DMS153 (cell line): ENCODE measurements around the gene CDC42EP4.

ENCODE experiments used
- DNase-seq: peaks from one replicate; lab custom pipeline; 2025; lab: John Stamatoyannopoulos, UW

The CDC42EP4 gene

DNA sequence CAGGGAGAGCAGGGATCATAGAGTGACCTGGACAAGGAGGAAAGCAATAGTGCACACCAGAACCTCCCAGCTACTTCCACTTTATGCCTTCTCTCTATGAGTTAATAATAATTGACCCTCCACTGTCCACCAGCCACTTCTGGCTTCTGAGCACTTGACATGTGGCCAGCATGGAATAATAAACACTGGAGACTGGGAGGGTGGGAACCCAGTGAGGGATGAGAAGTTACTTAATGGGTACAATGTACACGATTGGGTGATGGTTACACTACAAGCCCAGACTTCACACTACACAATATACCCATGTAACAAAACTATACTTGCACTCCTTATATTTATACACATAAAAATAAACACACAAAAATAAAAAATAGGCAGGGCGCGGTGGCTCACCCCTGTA is 11.4 kb downstream of the CDC42EP4 start:
- DNase-seq: no peak

DNA sequence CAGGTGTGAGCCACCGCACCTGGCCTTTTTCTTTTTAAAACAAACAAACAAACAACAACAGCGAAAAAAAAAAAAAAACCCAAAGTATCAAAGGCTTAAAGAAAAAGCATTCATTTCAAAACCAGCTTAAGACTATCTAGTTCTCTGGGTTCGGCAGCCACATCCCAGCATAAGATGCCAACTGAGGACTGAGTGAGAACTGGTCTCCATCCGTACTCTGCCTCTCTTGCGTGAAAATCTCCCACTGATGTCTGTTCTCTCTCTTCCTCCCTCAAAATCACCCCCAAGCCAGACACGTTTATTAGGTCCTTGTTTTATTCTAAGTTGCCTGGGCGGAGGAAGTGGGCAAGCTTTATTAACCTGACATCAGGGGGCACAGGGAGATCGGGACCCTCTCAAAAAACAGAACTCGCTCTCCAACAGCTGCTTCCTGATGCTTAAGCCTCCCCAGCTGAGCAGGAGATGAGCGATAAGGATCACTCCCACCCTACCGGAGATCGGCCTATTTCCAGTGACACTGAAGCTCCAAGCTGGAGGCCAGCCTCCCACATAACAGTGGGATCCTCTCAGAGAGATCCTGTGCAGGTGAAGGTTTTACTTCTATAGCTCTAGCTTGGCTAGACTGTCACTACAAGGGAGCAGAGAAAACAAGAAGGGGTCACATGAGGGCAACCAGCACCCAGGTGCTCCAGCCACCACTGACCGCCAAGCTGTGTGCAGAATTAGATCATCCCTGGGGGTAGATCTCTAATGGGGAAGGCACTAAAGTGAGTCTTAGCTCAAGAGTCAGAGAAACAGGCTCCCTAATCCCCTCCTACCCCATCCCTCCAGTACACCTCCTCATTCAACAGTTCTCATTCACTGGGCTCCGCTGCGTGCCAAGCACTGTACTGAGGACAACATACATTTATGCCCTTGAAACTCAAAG is 13.6 kb downstream of the CDC42EP4 start:
- DNase-seq: no peak

DNA sequence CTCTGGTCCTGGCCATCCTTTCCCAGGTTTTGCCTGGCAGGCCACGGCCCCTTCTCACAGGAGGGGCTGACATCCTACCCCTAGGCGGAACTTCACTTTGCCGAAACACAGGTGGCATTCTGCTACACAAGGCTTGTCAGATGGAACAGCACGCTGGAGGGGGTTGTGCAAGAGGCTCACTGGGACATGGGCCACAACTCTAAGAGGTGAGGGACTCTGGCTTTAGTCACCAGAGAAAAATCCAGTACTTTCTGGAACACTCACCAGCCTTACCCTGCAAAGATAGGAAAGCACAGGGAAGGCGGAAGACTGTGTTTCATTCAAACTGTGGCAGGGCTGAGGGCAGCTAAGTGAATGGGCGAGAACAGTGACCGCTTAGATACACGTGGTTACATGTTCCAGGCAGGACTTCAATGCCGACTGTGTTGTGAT is 18.3 kb downstream of the CDC42EP4 start:
- DNase-seq: no peak

DNA sequence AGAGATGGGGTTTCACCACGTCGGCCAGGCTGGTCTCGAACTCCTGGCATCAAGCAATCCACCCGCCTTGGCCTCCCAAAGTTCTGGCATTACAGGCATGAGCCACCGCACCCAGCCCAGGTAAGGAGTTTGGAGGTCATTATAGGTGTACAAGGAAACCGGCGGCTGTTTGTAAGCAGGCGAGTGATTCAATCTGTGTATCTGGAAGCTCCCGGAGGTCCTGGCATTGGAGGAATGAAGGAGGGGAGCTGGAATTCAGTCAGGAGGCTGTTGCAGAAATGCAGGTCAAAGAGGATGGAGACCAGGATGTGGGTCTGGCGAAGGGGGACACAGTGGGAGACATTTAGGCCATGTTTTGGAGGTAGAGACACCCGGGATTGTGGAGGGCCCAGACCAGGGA is 18.8 kb downstream of the CDC42EP4 start:
- DNase-seq: no peak

DNA sequence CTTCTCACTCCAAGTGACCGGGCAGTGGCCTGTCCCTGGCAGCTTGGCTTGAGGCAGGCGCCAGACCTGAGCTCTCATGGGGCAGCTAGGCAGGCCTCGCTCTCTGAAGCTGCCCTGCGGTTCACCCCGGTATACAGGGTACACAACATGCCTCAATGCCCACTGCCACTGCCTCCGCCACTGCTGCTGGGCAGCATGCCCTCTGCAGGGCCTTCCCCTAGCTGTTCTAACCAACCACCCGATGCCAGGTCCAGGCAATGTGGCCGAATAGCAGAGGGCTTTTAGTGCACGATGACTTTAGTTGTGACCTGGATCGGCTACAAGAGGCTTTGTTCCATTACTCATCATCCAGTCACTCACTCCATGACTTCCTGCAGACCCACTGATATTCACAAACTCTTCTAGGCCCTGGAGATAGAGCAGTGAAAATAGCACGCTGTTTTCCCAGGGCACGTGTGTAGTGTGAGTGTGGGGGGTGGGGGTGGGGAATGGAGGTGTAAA is 19.7 kb downstream of the CDC42EP4 start:
- no peak for DNase-seq

DNA sequence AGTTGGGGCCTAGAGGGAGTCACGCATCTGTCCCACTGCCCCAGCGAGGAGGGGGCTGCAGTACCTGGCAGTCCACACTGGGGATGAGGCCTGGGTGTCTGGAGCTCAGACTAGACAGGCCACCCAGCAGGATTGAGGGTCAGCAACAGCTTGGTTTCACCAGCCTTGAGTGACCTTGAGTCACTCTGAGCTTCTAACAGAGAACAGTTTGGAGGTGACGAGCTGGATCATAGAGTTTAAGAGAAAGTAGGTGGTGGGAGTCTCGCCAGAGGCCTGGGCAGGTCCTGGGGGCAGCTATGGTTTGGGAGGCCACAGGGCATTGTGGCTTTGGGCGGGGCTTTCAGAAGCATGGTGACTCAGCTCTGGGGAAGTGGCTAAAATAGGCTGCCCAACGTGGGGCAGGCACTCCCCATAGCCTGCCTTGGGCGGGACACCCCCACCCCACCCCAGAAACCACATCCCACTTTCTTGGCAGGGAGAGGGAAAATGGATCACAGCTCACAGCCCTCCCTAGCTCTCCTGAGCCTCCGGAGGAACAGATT is 20.5 kb downstream of the CDC42EP4 start:
- DNase-seq: no peak

DNA sequence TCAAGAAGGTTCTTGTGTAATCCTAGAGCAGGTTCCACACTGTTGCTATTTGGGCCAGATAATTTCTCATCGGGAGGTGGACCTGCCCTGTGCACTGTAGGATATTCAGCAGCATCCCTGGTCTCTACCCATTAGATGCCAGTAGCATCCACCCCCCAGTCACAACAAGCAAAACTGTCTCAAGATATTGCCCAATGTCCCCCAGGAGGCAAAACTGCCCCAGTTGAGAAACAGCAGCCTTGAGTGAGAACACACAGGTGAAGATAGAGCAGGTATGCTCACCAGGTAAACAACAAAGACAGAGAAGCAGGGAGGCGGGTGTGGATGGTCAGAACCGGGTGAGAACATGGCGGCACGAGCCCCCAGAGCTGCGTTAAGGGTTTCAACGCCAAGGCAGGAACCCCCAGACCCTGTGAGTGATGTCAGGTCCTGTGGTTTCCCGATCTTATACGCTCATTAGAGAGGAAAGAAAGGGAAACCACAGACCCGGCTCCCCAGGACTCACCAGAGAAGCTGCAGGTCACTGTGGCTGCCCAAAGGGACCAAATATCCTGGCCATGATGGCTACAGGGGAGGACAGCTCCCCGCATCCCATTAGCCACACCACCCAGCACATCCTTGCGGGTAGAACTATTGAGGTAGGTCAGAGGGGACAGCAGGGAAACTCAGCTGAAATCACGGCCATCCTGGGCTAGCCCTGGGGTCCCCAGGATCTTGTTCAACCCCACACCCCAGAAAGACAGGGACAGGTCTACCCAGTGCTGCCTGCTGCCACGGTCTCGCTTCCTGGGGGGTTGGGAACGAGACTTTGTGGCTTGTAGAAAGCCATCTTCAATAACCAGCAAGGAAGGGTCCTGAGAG is 21.2 kb downstream of the CDC42EP4 start:
- no peak for DNase-seq

DNA sequence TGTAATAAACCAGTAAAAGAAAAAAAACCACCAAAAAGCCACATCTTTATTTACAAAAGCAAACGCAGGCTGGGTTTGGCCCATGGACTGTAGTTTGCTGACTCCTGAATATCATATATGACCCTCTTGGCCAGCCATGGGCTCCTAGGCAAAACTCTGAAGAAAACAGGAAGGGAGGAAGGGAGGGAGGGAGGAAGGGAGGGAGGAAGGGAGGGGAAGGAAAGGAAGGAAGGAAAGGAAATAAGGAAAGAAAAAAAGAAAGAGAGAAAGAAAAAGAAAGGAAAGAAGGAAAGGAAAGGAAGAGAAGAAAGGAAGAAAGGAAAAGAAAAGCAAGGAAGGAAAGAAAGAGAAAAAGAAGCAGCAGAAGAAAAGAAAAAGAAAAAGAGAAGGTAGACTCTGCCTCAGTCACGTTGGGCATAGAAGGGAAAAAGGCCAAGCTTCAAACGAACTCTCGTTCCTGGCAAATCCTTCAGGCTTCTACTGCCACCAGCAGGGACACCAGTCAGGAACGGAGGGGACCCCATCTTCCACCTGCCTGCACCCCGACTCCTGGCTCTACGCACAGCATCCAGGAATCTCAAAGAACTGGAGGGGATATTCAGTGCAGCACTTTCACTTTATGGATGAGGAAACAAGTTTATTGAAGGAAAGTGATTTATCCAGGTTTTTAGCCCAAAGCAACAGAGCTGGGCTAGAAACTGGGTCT is 22.1 kb downstream of the CDC42EP4 start:
- no peak for DNase-seq

DNA sequence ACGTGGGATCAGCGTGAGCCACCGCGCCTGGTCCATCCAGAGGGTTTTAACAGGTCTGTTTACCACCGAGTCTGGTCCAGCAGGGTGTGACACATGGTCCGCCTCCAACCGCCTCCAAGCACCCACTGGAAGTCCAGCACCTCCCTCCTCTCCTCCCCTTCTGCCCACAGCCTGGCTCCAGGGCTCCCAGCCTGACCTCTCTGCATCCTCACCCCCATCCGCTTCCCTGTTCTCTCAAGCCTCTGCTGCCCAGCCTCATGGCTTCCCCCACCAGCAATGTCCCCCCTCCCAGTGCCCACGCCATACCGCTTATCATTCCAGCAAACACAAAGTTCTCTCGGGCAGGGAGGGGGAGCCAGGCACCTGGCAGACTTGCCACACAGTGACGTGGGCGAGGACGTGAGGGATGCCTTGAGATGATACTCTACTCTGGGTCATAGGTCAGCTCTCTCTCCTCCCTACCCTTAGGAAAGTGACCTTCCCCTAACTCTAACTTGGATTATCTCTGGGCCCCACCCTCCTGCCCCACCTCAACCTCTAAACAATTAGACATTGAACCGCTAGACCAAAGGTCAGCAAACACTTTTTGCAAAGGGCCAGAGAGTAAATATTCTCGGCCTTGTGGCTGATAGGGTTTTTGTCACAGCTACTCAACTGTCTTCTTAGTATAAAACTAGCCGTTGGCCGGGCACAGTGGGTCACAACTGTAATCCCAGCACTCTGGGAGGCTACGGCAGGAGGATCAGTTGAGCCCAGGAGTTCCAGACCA is 23.1 kb downstream of the CDC42EP4 start:
- no peak for DNase-seq

DNA sequence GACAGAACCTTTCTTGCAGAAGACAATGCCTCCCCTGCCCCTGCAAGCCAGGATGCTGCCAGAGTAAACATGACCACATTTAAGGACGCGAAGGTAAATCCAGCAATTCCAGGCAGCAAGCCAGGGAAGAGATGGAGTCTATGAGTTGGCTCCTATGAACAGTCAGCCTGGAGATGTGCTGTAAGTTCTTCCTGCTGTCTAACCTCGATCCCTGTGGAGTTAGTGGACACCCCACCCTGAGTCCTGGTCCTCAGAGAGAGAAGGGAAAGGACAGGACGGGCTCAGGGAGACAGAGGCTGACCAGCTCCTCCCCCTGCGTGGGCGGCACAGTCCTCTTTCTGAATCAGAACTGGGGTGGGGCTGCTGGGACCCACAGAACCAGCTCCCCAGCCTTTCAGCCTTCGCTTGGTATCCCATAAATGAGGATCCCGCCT is 24.9 kb downstream of the CDC42EP4 start:
- DNase-seq: no peak

DNA sequence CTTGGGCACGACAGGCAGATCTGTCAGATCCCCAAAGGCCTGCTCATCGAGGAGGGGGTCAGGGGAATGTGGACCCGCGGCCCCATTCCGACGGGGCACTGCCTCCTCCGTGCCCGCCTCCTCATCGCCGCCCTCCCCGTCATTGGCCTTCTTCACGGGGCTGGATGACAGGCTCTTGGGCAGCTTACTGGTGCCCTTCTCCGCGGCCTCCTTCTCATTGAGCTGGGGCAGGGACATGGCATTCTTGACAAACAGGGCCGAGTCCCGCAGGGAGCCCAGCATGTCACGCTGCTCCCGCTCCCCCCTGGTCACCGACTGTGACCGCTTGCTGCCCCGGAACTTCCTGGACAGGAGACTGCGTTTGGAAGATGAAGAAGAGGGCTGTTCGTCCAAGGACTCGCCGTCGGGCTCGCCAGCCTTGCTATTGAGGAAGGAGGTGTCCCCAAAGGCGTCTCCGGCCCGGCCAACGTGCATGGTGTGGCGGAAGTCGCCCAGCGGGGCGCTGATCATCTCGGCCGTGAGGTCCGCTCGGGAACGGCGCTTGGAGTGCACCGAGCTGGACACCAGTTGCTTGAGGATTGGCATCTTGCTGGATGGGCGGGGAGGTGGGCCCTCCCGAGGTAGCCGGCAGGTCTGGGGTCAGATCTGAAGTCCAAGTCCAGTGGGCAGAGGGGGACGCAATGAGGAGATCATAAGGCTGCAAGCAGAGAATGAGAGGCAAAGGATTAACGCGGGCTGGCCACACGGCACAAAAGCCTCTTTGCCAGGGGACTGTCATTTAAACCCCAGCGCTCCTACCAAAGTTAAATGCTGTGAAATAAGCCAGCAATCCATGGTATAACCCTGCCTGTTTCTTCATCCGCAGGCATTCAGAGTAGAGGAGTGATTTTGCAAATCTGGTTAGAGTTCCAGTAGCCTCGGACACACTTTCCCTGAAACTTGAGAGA is 25.6 kb downstream of the CDC42EP4 start:
- no peak for DNase-seq

DNA sequence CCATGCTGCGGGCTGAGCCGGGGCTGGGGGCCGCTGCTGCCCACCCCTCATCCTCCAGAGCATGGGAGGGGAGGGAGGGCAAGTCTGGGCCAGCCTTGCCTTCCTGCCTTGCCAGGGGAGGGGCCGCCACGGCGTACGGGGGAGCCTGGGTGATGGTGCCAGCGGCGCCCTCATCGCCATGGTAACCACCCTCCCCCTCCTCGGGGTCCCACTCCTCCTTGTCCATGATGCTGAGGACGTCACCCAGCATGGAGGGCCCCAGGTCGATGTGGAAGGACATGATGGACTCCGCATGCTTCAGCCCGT is 26.2 kb downstream of the CDC42EP4 start:
- DNase-seq: no peak

DNA sequence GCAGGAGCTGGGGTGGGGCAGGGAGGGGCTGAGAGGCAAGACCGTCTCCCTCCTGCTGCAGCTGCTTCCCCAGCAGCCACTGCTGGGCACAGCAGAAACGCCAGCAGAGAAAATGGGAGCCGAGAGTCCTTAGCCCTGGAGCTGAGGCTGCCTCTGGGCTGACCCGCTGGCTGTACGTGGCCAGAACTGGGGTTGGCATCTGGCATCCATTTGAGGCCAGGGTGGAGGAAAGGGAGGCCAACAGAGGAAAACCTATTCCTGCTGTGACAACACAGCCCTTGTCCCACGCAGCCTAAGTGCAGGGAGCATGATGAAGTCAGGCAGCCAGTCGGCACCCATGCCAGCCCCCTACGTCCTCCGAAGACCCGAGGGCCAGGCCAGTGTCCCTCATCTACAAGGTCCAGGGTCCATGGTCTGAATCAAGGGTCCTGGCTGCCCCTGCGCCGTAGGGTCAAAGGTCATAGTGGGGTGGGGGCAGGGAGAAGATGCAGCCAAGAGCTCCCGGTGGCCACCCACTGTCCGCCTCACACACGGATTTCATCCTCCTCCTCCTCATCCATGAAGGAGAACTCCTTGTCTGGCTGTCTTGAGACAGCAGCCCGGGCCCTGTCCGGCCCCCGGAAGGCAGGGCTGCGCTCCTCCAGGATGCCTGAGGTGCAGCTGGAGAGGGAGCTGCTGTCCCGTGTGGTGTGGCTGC is 26.7 kb downstream of the CDC42EP4 start:
- DNase-seq: no peak

DNA sequence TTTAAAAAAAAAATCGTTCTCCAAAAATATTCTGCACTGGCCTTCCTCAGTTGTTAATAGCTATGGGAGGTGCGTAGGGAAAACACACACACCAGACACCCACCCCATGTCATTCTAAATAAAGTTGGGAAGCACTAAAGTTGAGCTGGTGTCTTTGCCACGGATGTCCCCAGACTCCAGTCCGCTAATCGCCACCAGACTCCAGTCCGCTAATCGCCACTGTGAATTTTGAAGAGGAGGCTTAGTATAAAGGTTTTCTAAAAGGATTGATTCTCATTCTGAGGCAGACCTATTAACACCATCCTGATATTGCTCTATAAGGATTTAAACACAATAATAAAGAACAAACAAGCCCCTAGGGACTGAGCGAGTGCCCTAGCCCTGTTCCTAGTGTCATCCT is 27.4 kb downstream of the CDC42EP4 start:
- DNase-seq: no peak

DNA sequence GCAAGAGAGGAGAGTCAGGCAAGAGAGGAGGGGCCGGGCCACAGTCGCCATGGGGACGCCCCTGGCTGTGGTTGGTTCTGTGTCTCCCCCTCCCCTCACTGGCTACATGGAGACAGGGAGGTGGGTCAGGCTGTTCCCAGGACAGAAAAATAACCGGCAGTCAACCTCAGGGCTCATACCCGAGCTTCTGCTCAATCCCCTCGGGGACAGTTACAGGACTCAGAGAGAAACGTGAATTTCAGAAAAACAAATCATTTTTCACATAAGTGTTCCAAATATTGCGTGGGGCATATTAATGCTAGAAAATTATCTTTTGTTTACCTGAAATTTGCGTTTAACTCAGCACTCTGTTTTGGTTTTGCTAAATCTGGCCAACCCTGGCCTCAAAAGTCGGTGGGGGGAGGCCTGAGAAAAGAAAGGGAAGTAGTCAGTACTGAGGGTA is 27.9 kb downstream of the CDC42EP4 start:
- DNase-seq: no peak

DNA sequence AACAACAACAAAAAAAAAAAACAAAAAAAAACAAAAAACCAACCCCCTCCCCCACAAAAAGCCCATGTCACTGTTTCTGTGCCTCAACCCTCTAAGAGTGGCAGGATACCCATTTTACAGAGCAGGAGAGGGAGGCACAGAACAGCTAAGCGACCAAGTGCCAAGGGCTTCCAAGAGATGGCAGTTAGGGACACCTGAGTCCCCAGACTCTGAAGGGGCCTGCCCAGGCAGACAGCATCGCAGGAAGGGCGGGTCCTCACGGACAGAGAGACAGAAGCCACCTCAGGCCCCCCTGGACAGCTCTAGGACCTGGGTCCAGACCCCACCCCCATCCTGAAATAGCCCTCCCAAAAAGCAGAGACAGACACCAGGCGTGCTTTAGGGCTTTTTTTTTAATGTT is 28.6 kb downstream of the CDC42EP4 start:
- DNase-seq: no peak

DNA sequence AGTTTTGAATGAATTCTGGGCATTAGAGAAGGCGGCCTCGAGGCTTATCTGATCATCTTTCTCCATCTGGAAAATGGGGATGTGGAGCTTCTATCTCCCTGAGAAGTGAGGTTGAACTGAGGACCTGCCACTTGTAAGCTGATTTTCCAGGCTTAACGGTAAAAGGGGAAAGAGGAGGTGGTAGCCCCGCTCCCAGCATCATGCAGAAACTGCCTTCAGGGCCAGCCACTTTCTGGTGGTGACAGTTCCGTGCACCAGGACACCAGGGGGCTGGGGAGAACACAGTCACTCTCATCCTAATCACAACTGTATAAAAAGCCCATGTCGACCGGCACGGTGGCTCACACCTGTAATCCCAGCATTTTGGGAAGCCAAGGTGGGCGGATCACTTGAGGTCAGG is 29.2 kb downstream of the CDC42EP4 start:
- no peak for DNase-seq

DNA sequence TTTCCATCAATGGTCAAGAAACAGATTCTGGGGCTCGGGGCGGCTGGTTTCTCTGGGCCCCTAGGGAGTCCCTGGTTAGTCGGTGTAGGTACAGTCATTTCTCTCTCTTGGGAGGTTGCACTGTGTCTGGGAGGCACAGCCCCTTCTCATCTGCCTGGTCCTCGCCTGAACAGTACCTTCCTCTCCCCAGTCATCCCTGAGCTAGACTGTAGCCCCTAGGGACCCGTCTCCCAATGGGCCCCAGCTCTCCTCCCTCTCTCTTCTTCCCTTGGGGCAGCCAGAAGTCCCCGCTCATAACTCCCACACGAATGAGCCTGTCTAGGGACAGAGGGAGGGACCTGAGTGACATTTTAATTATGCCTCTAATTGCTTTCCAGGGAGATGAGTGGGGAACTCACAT is 29.9 kb downstream of the CDC42EP4 start:
- no peak for DNase-seq

DNA sequence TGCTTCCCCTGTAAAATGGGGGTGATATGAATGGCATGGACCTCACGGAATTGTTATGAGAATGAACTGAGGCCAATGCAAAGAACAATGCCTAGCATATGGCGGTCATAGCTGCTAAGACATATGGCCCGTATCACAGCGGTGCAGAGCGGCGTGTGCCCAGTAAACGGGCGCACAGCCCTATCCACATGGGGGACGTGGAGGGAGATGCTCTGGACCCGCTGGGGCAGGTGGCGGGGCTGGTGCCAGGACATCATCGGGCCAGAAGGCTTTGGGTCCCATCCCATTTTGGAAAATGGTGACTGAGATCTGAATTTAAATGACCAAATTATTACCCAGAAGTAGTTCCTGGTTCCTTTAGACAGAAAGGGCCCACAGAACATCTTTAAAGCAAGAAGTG is 31.6 kb downstream of the CDC42EP4 start:
- DNase-seq: no peak
